Osteoblast (primary cell): Measurements from ENCODE around the gene CTNNA2. TPM values are rescaled to one million over a fixed set of nuclear protein-coding genes. Genes with fewer than 3 reads are reported as not detected.
A peak's percentile ranks its signal among the peaks of the same experiment; 100 is the strongest.

Experiments
- DNase-seq: peaks from one replicate; pipeline ENCODE4 v3.0.0; 2011; ENCODE audit warnings: low spot score, mixed read lengths; ENCODE audit not compliant: insufficient read length; ENCODE audit errors: missing footprints
- H2AFZ ChIP-seq: 2 replicates; pipeline ENCODE4 v1.6.0; 2011; ENCODE audit warnings: mild to moderate bottlenecking, low read length
- H3K27ac ChIP-seq: 2 replicates; pipeline ENCODE4 v1.5.1; 2011; ENCODE audit warnings: mild to moderate bottlenecking, low read depth, low read length, moderate library complexity
- H3K27me3 ChIP-seq: 2 replicates; pipeline ENCODE4 v1.6.0; 2012; ENCODE audit warnings: mild to moderate bottlenecking, control low read depth, inconsistent platforms, low read length, moderate library complexity; ENCODE audit not compliant: insufficient read depth
- H3K36me3 ChIP-seq: 2 replicates; pipeline ENCODE4 v1.5.1; 2011; ENCODE audit warnings: mild to moderate bottlenecking, low read length, control low read depth, moderate library complexity; ENCODE audit not compliant: insufficient read depth
- H3K4me1 ChIP-seq: 2 replicates; pipeline ENCODE4 v1.5.1; 2011; ENCODE audit warnings: mild to moderate bottlenecking, low read length, control low read depth, moderate library complexity; ENCODE audit not compliant: insufficient read depth
- H3K4me2 ChIP-seq: 2 replicates; pipeline ENCODE4 v1.6.0; 2011; ENCODE audit warnings: mild to moderate bottlenecking, low read length; ENCODE audit not compliant: insufficient read depth
- H3K4me3 ChIP-seq: fragments of 200-600 bp; sonication (generic); 3 replicates; pipeline ENCODE4 v1.5.1; 2012; ENCODE audit warnings: mild to moderate bottlenecking, low read length, inconsistent platforms; ENCODE audit not compliant: insufficient read depth
- H3K79me2 ChIP-seq: 2 replicates; pipeline ENCODE4 v1.6.0; 2012; ENCODE audit warnings: mild to moderate bottlenecking, low read length, control low read depth, inconsistent platforms; ENCODE audit not compliant: insufficient read depth
- H3K9me3 ChIP-seq: 2 replicates; pipeline ENCODE4 v1.5.1; 2011; ENCODE audit warnings: low read depth, low read length, control low read depth
- H4K20me1 ChIP-seq: 2 replicates; pipeline ENCODE4 v1.6.0; 2012; ENCODE audit warnings: mild to moderate bottlenecking, low read length, control low read depth; ENCODE audit not compliant: insufficient read depth
- total RNA-seq: library from RNA; depleted of rRNA; stranded (reverse); fragments of >200 nt; gene quantifications from 2 replicates; pipeline ENCODE4 v1.2.3, GENCODE V29; 2012
- TF ChIP-seq, protein P1 (sequence below): IDR thresholded peaks from 2 replicates; pipeline ENCODE4 v1.5.1; 2011; ENCODE audit warnings: mild to moderate bottlenecking, low read depth, low read length, moderate library complexity; ENCODE audit errors: extremely low read depth

Gene CTNNA2
- total RNA-seq, 1 donor = not detected

GRCh38 chr2:80302314-80303005 is 789.6 kb downstream of the CTNNA2 start:
- TF ChIP-seq, protein P1, sequence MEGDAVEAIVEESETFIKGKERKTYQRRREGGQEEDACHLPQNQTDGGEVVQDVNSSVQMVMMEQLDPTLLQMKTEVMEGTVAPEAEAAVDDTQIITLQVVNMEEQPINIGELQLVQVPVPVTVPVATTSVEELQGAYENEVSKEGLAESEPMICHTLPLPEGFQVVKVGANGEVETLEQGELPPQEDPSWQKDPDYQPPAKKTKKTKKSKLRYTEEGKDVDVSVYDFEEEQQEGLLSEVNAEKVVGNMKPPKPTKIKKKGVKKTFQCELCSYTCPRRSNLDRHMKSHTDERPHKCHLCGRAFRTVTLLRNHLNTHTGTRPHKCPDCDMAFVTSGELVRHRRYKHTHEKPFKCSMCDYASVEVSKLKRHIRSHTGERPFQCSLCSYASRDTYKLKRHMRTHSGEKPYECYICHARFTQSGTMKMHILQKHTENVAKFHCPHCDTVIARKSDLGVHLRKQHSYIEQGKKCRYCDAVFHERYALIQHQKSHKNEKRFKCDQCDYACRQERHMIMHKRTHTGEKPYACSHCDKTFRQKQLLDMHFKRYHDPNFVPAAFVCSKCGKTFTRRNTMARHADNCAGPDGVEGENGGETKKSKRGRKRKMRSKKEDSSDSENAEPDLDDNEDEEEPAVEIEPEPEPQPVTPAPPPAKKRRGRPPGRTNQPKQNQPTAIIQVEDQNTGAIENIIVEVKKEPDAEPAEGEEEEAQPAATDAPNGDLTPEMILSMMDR = no peak
- no peak for DNase-seq
- H3K9me3 ChIP-seq = no peaks in the 10 kb centered on the region
- peaks cover 4% of the 10 kb centered on the region for H3K27me3 ChIP-seq
- H3K79me2 ChIP-seq = no peaks in the 10 kb centered on the region
- no peak overlapping the region for H3K4me3 ChIP-seq
- no peaks in the 10 kb centered on the region for H3K36me3 ChIP-seq
- H3K4me2 ChIP-seq = no peak overlapping the region
- no peaks in the 10 kb centered on the region for H4K20me1 ChIP-seq
- H3K4me1 ChIP-seq = no peaks in the 10 kb centered on the region
- H3K27ac ChIP-seq = no peak overlapping the region
- H2AFZ ChIP-seq = no peak overlapping the region

DNA sequence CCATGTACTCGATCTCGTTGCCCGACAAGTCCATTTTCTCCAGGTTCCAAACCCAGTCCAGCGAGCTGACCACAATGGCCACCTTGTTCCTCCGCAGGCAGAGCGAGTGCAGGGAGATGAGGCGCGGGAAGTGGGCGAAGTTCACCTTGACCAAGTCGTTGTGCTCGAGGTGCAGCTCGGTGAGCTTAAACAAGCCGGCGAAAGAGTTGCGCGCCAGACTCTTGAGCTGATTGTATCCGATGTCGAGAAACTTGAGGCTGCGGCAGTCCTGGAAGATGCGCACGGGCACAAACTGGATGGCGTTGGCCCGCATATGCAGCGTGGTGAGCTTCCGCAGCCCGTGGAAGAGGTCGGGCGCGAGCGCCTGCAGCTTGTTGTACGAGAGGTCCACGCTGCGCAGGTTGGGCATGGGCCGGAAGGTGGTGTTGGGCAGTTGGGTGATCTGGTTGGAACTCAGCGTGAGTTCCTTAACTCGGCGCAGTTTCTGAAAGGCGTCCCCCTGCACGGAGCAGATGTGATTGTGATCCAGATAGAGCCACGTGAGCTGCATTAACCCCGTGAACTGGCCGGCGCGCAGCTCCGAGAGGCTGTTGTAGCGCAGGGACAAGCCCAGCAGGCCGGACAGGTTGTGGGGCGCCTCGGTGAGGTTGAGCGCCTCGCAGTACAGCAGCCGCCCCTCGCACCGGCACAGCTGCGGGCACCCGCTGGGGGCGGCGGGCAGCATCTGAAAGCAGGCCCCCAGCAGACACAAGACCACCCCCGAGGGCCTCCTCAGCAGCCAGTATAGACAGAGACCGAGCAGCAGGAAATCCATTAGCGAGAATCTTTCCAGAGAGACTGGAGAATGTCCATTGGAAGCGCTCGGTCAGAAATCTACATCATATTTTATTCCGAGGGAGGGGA is 790.4 kb downstream of the CTNNA2 start:
- no peak overlapping the region for H2AFZ ChIP-seq
- peaks cover 4% of the 10 kb centered on the region for H3K27me3 ChIP-seq
- H3K36me3 ChIP-seq = no peaks in the 10 kb centered on the region
- no peak overlapping the region for H3K4me2 ChIP-seq
- H3K4me1 ChIP-seq = no peaks in the 10 kb centered on the region
- TF ChIP-seq, protein P1 = no peak
- no peaks in the 10 kb centered on the region for H3K9me3 ChIP-seq
- H3K27ac ChIP-seq = no peak overlapping the region
- no peaks in the 10 kb centered on the region for H3K79me2 ChIP-seq
- no peak overlapping the region for H3K4me3 ChIP-seq
- no peaks in the 10 kb centered on the region for H4K20me1 ChIP-seq
- DNase-seq = peak; percentile 66

- DNase-seq = peak; percentile 81
- Histone ChIP-seq H3K4me3 (no peak within 1 kb of the TSS), H3K9me3 (no peaks in the 10 kb centered on the region)
Measured at GRCh38 chr2:80303909-80304837, 791.3 kb downstream of the CTNNA2 start, which contains the start of gene LRRTM1. Gene LRRTM1, minus strand, starts transcription at chr2:80304752. Its CDS starts 933 bp downstream, at chr2:80303819.

More at GRCh38 chr2:80303909-80304837, 791.3 kb downstream of the CTNNA2 start, which contains the start of gene LRRTM1:
- no peaks in the 10 kb centered on the region for H4K20me1 ChIP-seq
- H3K27me3 ChIP-seq = peaks cover 4% of the 10 kb centered on the region
- H3K27ac ChIP-seq = no peak within 1 kb of the TSS
- TF ChIP-seq, protein P1 = no peak
- H3K79me2 ChIP-seq = no peaks in the 10 kb centered on the region
- H3K4me1 ChIP-seq = no peaks in the 10 kb centered on the region
- no peak within 1 kb of the TSS for H3K4me2 ChIP-seq
- no peaks in the 10 kb centered on the region for H3K36me3 ChIP-seq
- H2AFZ ChIP-seq = no peak within 1 kb of the TSS
